T-helper 2 cell treated with Interferon-gamma antibody and Interleukin-4, amounts not matched to agents 5 μg/mL and 100 μg/mL, for 36 hours (primary cell): ENCODE data around the gene C1QTNF6.

Experiments used
- DNase-seq: peaks from one replicate; pipeline ENCODE4 v3.0.0; 2021; ENCODE audit warnings: low spot score
- H3K27ac Mint-ChIP-seq: one replicate; pipeline ENCODE4 v1.8.0; 2021; ENCODE audit warnings: mild to moderate bottlenecking, mixed read lengths
- H3K27me3 Mint-ChIP-seq: one replicate; pipeline ENCODE4 v1.8.0; 2021; ENCODE audit warnings: low read depth, mixed read lengths
- H3K36me3 Mint-ChIP-seq: one replicate; pipeline ENCODE4 v1.8.0; 2021; ENCODE audit warnings: low read depth, mixed read lengths
- H3K4me1 Mint-ChIP-seq: one replicate; pipeline ENCODE4 v1.8.0; 2021; ENCODE audit warnings: low read depth, mixed read lengths
- H3K4me3 Mint-ChIP-seq: one replicate; pipeline ENCODE4 v1.8.0; 2022; ENCODE audit warnings: mild to moderate bottlenecking, moderate library complexity, mixed read lengths
- H3K9me3 Mint-ChIP-seq: one replicate; pipeline ENCODE4 v1.8.0; 2021; ENCODE audit warnings: mixed read lengths

The C1QTNF6 gene

DNA sequence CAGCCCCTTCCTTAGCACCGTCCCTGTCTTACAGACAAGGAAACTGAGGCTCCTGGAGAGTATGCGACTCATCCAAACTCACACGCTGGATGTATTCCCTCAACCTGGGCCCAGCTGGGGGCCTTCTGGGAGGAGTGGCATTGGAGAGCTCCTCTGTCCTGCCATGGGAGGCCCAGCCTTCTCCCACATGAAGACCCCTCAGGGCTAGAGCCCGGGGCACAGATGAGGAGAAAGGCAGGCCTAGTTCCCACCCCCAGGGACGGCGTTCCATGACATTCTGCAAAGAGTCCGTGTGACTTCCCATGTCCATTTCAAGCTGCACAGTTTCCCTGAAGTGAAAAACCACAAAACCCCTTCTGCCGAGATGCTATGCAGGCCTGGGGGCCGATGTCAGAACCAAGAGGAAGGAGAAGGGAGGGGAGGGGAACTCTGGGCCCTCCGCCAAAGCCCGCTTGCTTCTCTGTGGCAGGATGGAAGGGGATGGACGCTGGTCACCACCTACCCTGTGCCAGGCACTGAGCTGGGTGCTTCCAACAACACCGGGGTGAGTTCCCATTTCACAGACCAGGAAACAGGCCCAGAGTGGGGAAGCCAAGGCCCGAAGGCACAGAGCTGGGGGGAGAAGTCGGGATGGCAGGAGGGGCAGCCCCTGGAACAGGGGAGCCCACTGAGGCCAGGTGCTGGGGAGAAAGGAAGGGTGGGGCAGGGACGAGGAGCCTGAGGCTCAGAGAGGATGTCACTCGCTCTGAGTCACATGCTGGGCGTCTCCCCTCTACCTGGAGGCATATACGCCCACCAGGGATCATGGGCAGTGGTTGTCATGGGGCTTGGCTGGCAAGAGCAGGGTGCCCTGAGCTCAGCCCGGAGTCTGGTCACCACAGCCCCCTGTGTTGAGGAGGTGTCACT, 40.3 kb upstream of the C1QTNF6 start:
- Mint-ChIP-seq H3K36me3 (peaks cover 85% of the 10 kb centered on the region), H3K4me3 (peak overlapping the region; percentile 72), H3K27me3 (no peaks in the 10 kb centered on the region), H3K9me3 (no peaks in the 10 kb centered on the region), H3K27ac (peak overlapping the region; percentile 98), H3K4me1 (peaks cover 80% of the 10 kb centered on the region)
- DNase-seq: no peak

DNA sequence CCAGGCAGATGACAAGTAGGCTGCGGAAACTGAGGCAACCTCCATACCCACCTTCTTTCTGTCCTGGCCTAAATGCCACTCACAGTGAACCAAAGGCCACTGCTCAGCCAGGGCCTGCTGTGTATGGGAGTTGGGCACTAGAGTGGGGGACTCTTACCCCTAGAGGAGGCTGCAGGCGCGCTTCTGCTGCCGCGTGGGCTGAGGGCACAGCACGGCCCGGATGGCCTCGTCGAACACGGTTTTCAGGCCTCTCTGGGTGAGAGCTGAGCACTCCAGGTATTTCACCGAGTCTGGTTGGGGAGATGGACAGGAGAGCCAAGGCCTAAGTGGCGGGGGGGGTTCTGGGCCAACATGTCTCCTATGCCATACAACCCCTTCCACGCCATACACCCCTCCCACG, 38.5 kb upstream of the C1QTNF6 start:
- Mint-ChIP-seq H3K4me1 (peaks cover 79% of the 10 kb centered on the region), H3K36me3 (peaks cover 86% of the 10 kb centered on the region), H3K4me3 (no peak overlapping the region), H3K9me3 (peaks cover 7% of the 10 kb centered on the region), H3K27ac (peak overlapping the region; percentile 94), H3K27me3 (no peaks in the 10 kb centered on the region)
- no peak for DNase-seq

DNA sequence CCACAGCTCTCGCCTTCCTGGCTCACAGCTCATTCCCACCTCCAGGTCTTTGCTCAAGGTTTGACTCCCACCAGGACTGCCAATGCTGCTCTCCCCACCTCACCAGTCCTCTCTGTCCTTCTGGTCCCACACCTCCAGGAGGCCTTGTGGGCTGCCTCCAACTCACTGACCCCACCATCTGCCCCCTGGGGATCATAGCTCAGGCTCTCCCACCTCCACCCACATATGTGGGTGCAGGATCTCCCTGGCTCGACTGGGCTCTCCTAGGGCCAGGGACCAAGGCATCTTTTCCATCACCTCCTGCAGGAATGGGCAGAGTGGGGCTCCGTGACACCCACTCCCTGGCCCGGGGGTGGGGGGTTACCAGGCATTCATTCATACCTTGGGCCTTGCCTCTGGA, 38.0 kb upstream of the C1QTNF6 start:
- Mint-ChIP-seq H3K4me1 (peaks cover 79% of the 10 kb centered on the region), H3K9me3 (peaks cover 9% of the 10 kb centered on the region), H3K27me3 (no peaks in the 10 kb centered on the region), H3K36me3 (peaks cover 86% of the 10 kb centered on the region), H3K4me3 (no peak overlapping the region), H3K27ac (peak overlapping the region; percentile 94)
- DNase-seq: no peak

DNA sequence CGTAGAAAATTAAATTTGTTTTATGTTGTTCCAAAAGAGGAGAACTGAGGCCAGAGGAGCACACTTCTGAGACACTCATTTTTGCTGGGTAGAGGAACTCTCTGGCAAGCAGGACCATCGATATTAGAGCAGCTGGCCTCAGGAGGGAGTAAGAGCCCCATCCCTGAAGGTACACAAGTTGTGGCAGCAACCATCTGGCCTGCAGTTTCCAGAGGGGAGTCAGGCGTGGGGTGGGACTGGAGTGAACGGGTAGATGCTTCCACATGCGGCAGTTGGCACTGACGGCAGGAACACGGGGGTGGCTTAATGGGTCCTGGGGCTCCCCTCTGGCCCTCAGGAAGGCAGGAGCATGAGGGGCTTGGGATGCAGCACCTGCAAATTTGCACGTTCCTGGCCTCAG, 37.4 kb upstream of the C1QTNF6 start:
- H3K36me3 Mint-ChIP-seq: peaks cover 86% of the 10 kb centered on the region
- DNase-seq: no peak
- peaks cover 79% of the 10 kb centered on the region for H3K4me1 Mint-ChIP-seq
- H3K27ac Mint-ChIP-seq: peak overlapping the region; percentile 94
- H3K9me3 Mint-ChIP-seq: peaks cover 13% of the 10 kb centered on the region
- no peaks in the 10 kb centered on the region for H3K27me3 Mint-ChIP-seq
- H3K4me3 Mint-ChIP-seq: no peak overlapping the region

DNA sequence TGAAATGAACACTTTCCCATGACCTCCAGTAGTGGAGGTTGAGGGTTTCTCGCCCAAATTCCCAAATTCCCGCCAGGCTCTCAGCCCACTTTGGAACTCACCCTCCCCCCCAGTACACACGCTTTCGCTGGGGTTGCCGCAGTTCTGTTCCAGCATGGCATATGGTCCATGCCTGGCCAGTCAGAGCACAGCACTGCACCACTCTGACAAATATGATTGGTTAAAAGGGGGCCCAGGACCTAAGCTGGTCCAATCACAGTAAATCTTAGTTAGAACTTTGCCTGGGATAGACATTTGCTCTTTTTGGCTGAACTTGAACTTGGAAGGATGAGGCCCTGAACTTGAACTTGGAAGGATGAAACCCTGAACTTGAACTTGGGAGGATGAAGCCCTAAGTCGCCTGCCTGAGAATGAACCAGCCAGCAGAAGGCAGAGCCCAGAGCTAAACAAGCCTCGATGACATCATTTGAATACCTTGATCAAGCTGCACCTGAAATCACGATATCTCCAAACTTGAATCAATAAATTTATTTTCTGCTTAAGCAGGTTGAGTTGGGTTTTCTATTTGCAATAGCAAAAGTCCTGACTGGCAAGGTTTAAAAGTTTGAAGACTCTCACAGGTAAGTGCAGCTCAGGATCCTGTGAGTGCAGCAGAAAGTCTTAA, 36.8 kb upstream of the C1QTNF6 start:
- Mint-ChIP-seq H3K4me1 (peaks cover 80% of the 10 kb centered on the region), H3K27me3 (no peaks in the 10 kb centered on the region), H3K36me3 (peaks cover 85% of the 10 kb centered on the region), H3K4me3 (peak overlapping the region; percentile 30), H3K27ac (peak overlapping the region; percentile 94), H3K9me3 (peaks cover 13% of the 10 kb centered on the region)
- DNase-seq: no peak

DNA sequence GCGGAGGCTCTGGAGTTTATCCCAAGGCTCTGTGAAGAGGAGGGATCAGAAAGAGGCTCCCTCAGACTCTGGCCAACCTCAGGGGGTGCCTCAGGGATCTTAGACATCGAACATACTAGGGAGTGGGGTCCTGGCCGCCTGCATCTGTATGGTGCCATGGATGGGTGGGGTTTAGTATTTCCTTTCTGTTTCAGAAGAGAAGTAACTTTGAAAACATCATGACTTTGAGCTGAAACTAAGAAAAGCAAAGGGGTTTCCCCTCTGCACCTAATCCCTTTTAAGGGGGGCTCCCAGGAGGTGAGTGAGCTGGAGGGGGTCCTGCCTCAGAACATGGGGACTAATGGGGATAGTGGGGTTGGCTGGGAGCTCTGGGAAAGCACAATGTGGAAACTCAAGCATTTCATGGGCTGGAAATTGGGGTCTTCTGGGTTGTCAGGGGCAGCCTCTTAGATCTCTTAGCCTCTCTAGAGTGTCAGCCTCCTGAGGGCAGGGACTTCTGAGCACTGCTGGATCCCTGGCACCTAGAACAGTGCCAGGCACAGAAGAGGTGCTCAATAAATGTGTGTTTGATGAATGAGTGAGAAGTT, 36.0 kb upstream of the C1QTNF6 start:
- DNase-seq: no peak
- Mint-ChIP-seq H3K27me3 (no peaks in the 10 kb centered on the region), H3K4me1 (peaks cover 81% of the 10 kb centered on the region), H3K9me3 (peaks cover 13% of the 10 kb centered on the region), H3K4me3 (peak overlapping the region; percentile 50), H3K36me3 (peaks cover 78% of the 10 kb centered on the region), H3K27ac (peak overlapping the region; percentile 94)

DNA sequence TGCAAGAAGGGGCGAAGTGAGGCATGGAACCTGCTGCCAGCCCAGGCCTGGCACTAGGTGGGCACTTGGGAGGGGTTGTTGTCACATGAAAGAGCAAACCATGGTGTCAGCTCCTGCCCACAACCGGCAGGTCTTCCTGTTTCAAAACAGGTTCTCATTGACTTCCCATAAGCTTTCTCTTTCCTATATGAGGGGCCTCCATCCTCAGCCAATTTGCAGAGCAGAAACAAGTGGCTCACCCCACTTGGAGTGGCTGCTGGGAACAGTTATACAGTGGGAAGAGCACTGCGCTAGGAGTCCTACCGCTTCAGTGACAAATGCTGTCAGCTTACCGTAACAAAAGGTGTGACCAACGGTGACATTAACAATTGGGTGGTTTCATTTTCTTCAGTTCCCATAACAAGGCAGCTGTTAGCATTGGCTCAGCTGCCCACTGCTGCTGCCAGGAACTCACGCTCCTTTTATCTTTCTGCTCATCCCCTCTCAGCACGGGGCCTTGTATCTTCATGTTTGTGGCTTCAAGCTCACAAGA, 34.5 kb upstream of the C1QTNF6 start:
- no peaks in the 10 kb centered on the region for H3K27me3 Mint-ChIP-seq
- DNase-seq: no peak
- H3K4me3 Mint-ChIP-seq: peak overlapping the region; percentile 50
- H3K4me1 Mint-ChIP-seq: peaks cover 79% of the 10 kb centered on the region
- peaks cover 13% of the 10 kb centered on the region for H3K9me3 Mint-ChIP-seq
- peak overlapping the region; percentile 94 for H3K27ac Mint-ChIP-seq
- H3K36me3 Mint-ChIP-seq: peaks cover 65% of the 10 kb centered on the region

DNA sequence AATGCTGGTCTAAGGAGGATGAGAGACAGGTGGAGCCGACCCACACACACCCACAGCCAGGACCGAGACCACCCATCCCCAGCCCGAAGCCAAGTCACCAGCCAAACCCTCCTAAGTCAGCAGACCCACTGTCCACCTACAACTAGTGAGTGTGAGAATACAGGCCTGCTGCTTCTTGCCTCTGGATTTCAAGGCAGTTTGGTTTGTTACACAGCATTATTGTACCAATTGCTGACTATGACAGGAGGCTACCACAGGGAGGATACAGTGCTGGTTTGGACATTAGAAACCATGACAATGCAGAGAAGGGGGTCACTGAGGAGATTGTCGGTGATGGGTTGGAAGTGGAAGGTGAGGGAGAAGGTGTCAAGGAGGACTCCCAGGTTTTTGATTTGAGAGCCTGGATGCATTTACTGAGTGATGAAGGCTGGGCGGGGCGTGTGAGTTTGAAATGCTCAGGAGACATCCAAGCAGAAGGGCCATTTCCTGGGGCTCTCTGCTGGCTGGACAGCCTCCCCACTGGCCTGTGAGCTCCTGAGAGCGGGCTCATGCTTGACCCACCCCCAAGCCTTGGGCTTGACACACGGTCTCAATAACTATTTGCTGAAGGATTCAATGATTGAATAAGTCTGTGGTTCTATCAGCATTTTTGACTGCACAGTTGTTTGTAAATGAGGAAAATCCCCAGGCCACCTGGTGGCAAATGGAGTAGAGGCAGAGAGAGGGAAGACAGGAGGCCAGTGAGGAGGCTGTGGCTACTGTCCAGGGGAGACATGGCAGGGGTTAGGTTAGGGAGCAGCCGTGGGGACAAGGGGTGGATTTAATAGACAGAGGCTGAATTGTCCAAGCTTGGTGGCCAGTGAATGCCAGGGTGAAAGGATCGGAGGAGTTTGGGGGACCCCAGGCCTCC, 33.6 kb upstream of the C1QTNF6 start:
- Mint-ChIP-seq H3K9me3 (peaks cover 13% of the 10 kb centered on the region), H3K4me1 (peaks cover 79% of the 10 kb centered on the region), H3K36me3 (peaks cover 65% of the 10 kb centered on the region), H3K4me3 (peak overlapping the region; percentile 50), H3K27ac (peak overlapping the region; percentile 94), H3K27me3 (no peaks in the 10 kb centered on the region)
- DNase-seq: no peak

DNA sequence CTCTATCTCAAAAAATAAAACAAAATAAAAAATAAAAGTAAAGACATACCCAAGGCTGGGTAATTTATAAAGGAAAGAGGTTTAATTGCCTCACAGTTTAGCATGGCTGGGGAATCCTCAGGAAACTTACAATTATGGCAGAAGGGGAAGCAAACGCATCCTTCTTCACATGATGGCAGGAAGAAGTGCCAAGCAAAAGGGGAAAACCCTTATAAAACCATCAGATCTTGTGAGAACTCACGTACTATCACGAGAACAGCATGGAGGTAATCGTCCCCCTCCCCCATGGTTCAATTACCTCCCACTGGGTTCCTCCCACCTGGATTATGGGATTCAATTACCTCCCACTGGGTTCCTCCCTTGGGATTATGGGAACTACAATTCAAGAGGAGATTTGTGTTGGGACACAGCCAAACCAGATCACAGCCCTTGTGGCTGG, 32.5 kb upstream of the C1QTNF6 start:
- peak overlapping the region; percentile 90 for H3K27ac Mint-ChIP-seq
- no peaks in the 10 kb centered on the region for H3K27me3 Mint-ChIP-seq
- no peak for DNase-seq
- peaks cover 78% of the 10 kb centered on the region for H3K4me1 Mint-ChIP-seq
- peaks cover 13% of the 10 kb centered on the region for H3K9me3 Mint-ChIP-seq
- H3K4me3 Mint-ChIP-seq: peak overlapping the region; percentile 66
- peaks cover 55% of the 10 kb centered on the region for H3K36me3 Mint-ChIP-seq

DNA sequence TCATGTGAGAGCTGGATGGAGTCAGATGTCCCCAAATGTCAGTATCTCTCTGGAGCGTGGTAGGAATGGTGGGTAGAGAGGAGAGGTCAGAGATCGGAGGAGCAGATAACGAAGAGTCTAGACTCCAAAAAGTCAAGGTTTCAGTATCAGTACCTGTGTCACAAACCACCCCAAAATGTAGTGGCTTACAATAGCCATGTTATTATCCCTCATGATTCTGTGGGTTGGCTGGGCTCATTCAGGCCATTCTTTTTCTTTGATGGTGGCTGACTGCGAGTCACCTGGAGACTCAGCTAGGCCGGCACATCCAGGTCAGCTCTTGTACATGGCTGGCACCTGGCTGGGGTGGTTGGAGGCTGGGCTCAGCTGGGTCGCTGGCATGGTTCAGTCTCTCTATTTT, 31.5 kb upstream of the C1QTNF6 start:
- peak overlapping the region; percentile 90 for H3K27ac Mint-ChIP-seq
- H3K4me3 Mint-ChIP-seq: peak overlapping the region; percentile 66
- no peaks in the 10 kb centered on the region for H3K27me3 Mint-ChIP-seq
- no peak for DNase-seq
- peaks cover 13% of the 10 kb centered on the region for H3K9me3 Mint-ChIP-seq
- H3K36me3 Mint-ChIP-seq: peaks cover 44% of the 10 kb centered on the region
- H3K4me1 Mint-ChIP-seq: peaks cover 68% of the 10 kb centered on the region

DNA sequence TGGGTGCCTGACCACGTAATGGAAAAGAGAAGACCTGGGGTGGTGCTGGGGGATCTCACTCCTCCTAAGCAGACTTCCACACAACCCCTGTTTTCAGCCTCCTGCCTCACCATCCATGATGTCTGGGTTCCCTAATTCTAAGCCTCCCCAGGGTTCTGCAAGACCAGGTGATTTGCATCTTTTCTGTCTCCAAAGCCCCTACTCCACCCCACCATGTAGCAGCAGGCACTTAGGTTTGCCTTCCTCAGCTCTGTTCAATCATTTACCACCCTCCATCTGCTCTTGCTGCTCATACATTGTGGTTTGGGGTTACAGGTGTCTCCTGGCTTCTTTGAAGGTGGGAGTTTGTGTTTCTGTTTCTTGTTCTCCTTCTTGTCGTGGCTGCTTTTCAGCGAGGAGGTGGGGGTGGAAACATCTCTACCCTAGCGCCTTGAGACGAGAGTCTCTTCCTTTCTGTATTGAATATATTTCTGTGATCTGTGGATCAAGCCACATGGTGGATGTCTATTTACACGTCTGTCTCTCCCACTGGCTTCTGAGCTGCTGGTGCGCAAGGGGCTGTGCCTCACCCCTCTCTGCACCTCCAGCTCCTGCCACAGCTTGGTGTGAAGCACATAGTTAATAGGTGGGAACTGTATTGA, 30.8 kb upstream of the C1QTNF6 start:
- DNase-seq: no peak
- peak overlapping the region; percentile 90 for H3K27ac Mint-ChIP-seq
- peaks cover 13% of the 10 kb centered on the region for H3K9me3 Mint-ChIP-seq
- no peaks in the 10 kb centered on the region for H3K27me3 Mint-ChIP-seq
- H3K4me3 Mint-ChIP-seq: peak overlapping the region; percentile 66
- H3K36me3 Mint-ChIP-seq: peaks cover 38% of the 10 kb centered on the region
- peaks cover 61% of the 10 kb centered on the region for H3K4me1 Mint-ChIP-seq

DNA sequence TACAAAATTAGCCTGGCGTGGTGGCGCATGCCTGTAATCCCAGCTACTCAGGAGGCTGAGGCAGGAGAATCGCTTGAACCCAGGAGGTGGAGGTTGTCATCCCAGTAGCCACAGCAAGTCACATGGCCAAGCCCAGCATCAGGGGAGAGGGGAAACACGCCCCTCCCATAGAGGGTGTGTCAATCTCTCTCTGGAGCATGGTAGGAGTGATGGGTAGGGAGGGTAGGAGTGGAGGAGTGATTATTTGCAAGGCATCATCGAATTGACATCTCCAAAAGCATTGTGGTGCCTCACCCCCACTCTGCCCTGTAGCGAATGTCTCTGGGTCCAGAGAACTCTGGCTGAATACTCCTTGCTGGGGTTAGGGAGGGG, 30.3 kb upstream of the C1QTNF6 start:
- peaks cover 13% of the 10 kb centered on the region for H3K9me3 Mint-ChIP-seq
- H3K4me1 Mint-ChIP-seq: peaks cover 56% of the 10 kb centered on the region
- peaks cover 33% of the 10 kb centered on the region for H3K36me3 Mint-ChIP-seq
- peak overlapping the region; percentile 66 for H3K4me3 Mint-ChIP-seq
- H3K27ac Mint-ChIP-seq: peak overlapping the region; percentile 90
- no peaks in the 10 kb centered on the region for H3K27me3 Mint-ChIP-seq
- DNase-seq: no peak

DNA sequence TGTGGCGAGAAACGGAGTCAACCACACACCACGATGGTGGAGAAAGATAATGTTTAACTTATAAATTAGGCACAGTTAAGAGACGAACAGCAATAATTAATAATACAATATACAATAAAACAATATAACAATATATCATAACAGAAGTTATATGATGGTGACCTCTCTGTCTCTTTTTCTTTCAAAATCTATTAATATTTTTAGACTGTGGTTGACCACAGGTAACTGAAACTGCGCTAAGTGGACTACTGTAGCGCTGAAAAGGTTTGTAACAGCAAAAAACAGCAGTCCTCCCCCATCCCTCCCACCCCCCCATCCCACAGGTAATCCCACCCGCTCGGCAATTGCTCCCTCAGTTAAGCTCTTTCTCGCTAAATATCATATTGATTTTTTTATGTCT, 27.8 kb upstream of the C1QTNF6 start:
- H3K36me3 Mint-ChIP-seq: peaks cover 9% of the 10 kb centered on the region
- H3K27me3 Mint-ChIP-seq: no peaks in the 10 kb centered on the region
- no peak overlapping the region for H3K27ac Mint-ChIP-seq
- DNase-seq: no peak
- no peak overlapping the region for H3K4me3 Mint-ChIP-seq
- H3K9me3 Mint-ChIP-seq: peaks cover 3% of the 10 kb centered on the region
- peaks cover 36% of the 10 kb centered on the region for H3K4me1 Mint-ChIP-seq
